ENCODE measurements around the gene DTNA. TPM values are rescaled to one million over a fixed set of nuclear protein-coding genes. Genes with fewer than 3 reads are reported as not detected.

Gene DTNA
- total RNA-seq, 2 experiments from 2014 or later, result not detected

DNA sequence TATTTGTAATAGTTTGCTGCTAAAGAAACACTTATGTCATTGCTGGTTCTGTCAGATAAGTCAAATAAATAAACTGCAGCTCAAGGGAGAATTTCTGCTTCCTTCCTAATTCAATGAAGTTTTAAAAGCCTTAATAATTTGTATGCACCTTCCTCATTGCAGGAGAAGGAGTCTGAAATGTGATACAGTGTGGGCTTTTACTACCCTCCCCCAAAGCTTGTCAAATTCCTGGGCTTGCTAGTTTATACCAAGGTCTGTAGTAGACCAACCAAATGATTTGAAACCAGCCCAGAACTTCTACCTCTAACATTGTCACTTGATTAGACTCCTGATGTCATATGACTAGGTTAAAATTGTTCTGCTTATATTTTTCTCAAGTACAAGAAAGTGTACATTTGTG is 131.8 kb downstream of the DTNA start:
- H3K27me3 Mint-ChIP-seq, result peaks cover 4% of the 10 kb centered on the region
- Histone ChIP-seq H3K27me3 (ENCODE audit: control insufficient read depth in 1 of 2, insufficient read depth in 2 of 2, low read length in 2 of 2) (no peaks in the 10 kb centered on the region), H3K4me3 (ENCODE audit: low read length) (no peak overlapping the region), H3K9me3 (ENCODE audit: control insufficient read depth in 1 of 2, insufficient read depth in 1 of 2, low read length in 2 of 2) (no peaks in the 10 kb centered on the region), H3K36me3 (ENCODE audit: insufficient read depth, low read length) (no peaks in the 10 kb centered on the region), H3K27ac (ENCODE audit: low read depth in 1 of 2, low read length in 2 of 2) (no peak overlapping the region), H3K4me1 (ENCODE audit: insufficient read depth, low read length) (no peaks in the 10 kb centered on the region)
- H3K27ac Mint-ChIP-seq, result no peak overlapping the region
- H3K36me3 Mint-ChIP-seq (ENCODE audit: low read depth), result no peaks in the 10 kb centered on the region
- TF ChIP-seq, protein P1, sequence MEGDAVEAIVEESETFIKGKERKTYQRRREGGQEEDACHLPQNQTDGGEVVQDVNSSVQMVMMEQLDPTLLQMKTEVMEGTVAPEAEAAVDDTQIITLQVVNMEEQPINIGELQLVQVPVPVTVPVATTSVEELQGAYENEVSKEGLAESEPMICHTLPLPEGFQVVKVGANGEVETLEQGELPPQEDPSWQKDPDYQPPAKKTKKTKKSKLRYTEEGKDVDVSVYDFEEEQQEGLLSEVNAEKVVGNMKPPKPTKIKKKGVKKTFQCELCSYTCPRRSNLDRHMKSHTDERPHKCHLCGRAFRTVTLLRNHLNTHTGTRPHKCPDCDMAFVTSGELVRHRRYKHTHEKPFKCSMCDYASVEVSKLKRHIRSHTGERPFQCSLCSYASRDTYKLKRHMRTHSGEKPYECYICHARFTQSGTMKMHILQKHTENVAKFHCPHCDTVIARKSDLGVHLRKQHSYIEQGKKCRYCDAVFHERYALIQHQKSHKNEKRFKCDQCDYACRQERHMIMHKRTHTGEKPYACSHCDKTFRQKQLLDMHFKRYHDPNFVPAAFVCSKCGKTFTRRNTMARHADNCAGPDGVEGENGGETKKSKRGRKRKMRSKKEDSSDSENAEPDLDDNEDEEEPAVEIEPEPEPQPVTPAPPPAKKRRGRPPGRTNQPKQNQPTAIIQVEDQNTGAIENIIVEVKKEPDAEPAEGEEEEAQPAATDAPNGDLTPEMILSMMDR (IDR thresholded peaks at IDR 0.05), result no peak
- H3K9me3 Mint-ChIP-seq, result no peaks in the 10 kb centered on the region
- ATAC-seq (ENCODE audit: poor library complexity) (no peak), DNase-seq (no peak)
- ChIA-PET CTCF (no interaction called here), POLR2A (no interaction called here)
- H3K4me1 Mint-ChIP-seq (ENCODE audit: low read depth), result no peaks in the 10 kb centered on the region
- H3K4me3 Mint-ChIP-seq, result no peak overlapping the region
- intact Hi-C loops (cut with DNase I, micrococcal nuclease), result no loop called here

DNA sequence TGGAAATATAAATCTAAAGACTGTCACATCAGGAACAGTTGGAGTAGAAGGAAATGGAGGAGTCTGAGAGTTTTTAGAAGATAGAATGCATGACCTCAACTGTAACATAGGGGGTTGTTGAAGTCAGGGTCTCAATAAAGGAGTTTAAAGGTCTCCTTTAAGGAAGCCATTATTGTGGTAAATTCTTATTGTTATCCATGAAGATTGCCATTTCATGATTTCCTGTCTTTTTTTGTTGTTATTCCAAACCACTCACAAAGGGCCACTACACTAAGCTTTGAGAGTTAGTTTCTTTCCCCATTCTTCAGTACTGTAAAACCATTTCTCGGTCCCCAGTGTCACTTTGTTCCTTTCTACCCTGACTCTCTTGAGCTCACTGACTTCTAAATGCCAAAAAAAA is 134.0 kb downstream of the DTNA start:
- Histone ChIP-seq H3K36me3 (ENCODE audit: insufficient read depth, low read length) (no peaks in the 10 kb centered on the region), H3K4me1 (ENCODE audit: insufficient read depth, low read length) (no peaks in the 10 kb centered on the region), H3K27me3 (ENCODE audit: control insufficient read depth in 1 of 2, insufficient read depth in 2 of 2, low read length in 2 of 2) (no peaks in the 10 kb centered on the region), H3K27ac (ENCODE audit: low read depth in 1 of 2, low read length in 2 of 2) (no peak overlapping the region), H3K9me3 (ENCODE audit: control insufficient read depth in 1 of 2, insufficient read depth in 1 of 2, low read length in 2 of 2) (no peaks in the 10 kb centered on the region), H3K4me3 (ENCODE audit: low read length) (no peak overlapping the region)
- POLR2A ChIA-PET, result no interaction called here
- H3K27me3 Mint-ChIP-seq, result peaks cover 4% of the 10 kb centered on the region
- H3K4me1 Mint-ChIP-seq (ENCODE audit: low read depth), result no peaks in the 10 kb centered on the region
- H3K27ac Mint-ChIP-seq, result no peak overlapping the region
- DNase-seq, result no peak
- H3K9me3 Mint-ChIP-seq, result no peaks in the 10 kb centered on the region
- no peaks in the 10 kb centered on the region for H3K36me3 Mint-ChIP-seq (ENCODE audit: low read depth)
- CTCF ChIA-PET, result no interaction called here
- no peak for ATAC-seq (ENCODE audit: poor library complexity)
- H3K4me3 Mint-ChIP-seq, result no peak overlapping the region
- TF ChIP-seq, protein P1 (IDR thresholded peaks at IDR 0.05), result no peak
- intact Hi-C loops (cut with DNase I, micrococcal nuclease), result no loop called here

DNA sequence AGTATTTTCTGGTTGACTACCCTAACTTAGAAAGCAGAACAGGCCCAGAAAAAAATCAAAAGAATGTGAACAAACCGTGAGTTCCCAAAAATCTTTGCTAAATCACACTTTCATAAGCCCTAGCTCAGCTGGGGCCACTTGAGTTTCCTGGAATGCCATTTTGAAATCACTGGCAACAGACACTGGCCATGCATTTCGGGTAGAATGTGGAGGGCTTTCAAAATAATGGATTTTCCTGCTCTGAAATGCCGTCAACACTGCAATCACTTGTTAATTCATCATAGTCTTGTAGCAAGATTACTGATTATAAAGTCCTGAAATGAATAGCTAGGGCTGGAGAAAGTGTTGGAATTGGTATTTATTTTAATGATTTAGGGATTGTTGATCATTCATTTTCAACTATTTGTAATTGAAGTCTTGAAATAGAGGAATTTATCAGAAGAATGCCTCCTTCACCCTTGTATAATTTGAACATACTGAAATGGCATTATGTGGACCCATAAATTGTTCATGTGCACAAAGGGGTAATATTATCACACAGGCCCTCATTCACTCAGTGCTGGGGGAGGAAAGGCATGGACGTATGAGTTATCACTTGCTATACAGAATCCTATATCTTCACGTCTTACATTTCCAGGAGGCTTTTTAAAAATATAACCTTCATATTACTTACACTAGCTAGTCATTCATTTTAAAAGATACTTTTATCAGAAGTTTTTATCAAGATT is 134.8 kb downstream of the DTNA start:
- POLR2A ChIA-PET, result no interaction called here

More for the DNA sequence above, 134.8 kb downstream of the DTNA start:
- intact Hi-C loops (cut with DNase I, micrococcal nuclease), result no loop called here
- CTCF ChIA-PET, result no interaction called here
- ATAC-seq (ENCODE audit: poor library complexity) (no peak), DNase-seq (no peak)
- Mint-ChIP-seq H3K27ac (no peak overlapping the region), H3K36me3 (ENCODE audit: low read depth) (no peaks in the 10 kb centered on the region), H3K4me1 (ENCODE audit: low read depth) (no peaks in the 10 kb centered on the region), H3K4me3 (no peak overlapping the region), H3K9me3 (no peaks in the 10 kb centered on the region), H3K27me3 (peaks cover 4% of the 10 kb centered on the region)
- no peaks in the 10 kb centered on the region for H3K27me3 ChIP-seq (ENCODE audit: control insufficient read depth in 1 of 2, insufficient read depth in 2 of 2, low read length in 2 of 2)
- H3K36me3 ChIP-seq (ENCODE audit: insufficient read depth, low read length), result no peaks in the 10 kb centered on the region
- H3K9me3 ChIP-seq (ENCODE audit: control insufficient read depth in 1 of 2, insufficient read depth in 1 of 2, low read length in 2 of 2), result no peaks in the 10 kb centered on the region
- no peak overlapping the region for H3K4me3 ChIP-seq (ENCODE audit: low read length)
- H3K27ac ChIP-seq (ENCODE audit: low read depth in 1 of 2, low read length in 2 of 2), result no peak overlapping the region
- no peaks in the 10 kb centered on the region for H3K4me1 ChIP-seq (ENCODE audit: insufficient read depth, low read length)
- TF ChIP-seq, protein P1 (IDR thresholded peaks at IDR 0.05), result no peak

Measured in CD4-positive, alpha-beta T cell (primary cell).